SIG-M5 treated with dmso at 0.1 percent for 504 hours (cell line): ENCODE results near the gene TFB1M.

ENCODE experiments used
- DNase-seq: peaks from one replicate; lab custom pipeline; 2025; ENCODE audit not compliant: unreplicated experiment; lab: John Stamatoyannopoulos, UW

Gene TFB1M

GRCh38 chr6:155212616-155213380 is 101.5 kb downstream of the TFB1M start:
- no peak for DNase-seq

GRCh38 chr6:155212106-155212505 is 102.2 kb downstream of the TFB1M start:
- no peak for DNase-seq

GRCh38 chr6:155207223-155207622 is 107.1 kb downstream of the TFB1M start:
- DNase-seq, result no peak
